ENCODE results near the gene SCN1B. TPM values are rescaled to one million over a fixed set of nuclear protein-coding genes. Genes with fewer than 3 reads are reported as not detected.

Gene SCN1B
- total and polyA plus RNA-seq, 2 of the 13 experiments (the other 11 are each of a cell fraction or from before 2014, with no cell fraction given) = 2.7 to 20.1 TPM

GRCh38 chr19:34990578-34991192 is 39.6 kb upstream of the SCN1B start:
- in situ Hi-C loops (cut with HindIII; ENCODE audit: extremely low pct_ligation_motif_present, low pct_unique_long_range_greater_than_20kb) (no loop called here), intact Hi-C loops (cut with micrococcal nuclease; ENCODE audit: unreplicated experiment) (no loop called here)
- DNase-seq (ENCODE audit: low spot score) = no peak
- ChIA-PET CTCF (ENCODE audit: low intra/inter-chr PET ratio, low total read pairs) (no interaction called here), POLR2A (no interaction called here)
- Histone ChIP-seq H4K20me1 (ENCODE audit: insufficient read depth, low read length) (no peaks in the 10 kb centered on the region), H3K4me1 (ENCODE audit: insufficient read depth, low read length) (peaks cover 44% of the 10 kb centered on the region), H3K4me3 (replicated peaks in 1 of 3; ENCODE audit: insufficient read depth in 1 of 3, low read depth in 2 of 3, low read length in 3 of 3) (no peak overlapping the region), H3K27me3 (ENCODE audit: control insufficient read depth in 1 of 2, insufficient read depth in 2 of 2, low read length in 2 of 2) (peaks cover 0 to 17% of the 10 kb centered on the region in 2 experiments; a peak in 3 of 5 replicates), H3K27ac (ENCODE audit: extremely low read length, insufficient read depth, low read length) (no peak overlapping the region), H2AFZ (ENCODE audit: low read length) (no peak overlapping the region), H3K79me2 (ENCODE audit: insufficient read depth, low read length) (no peaks in the 10 kb centered on the region), H3K4me2 (ENCODE audit: low read depth, low read length) (no peak overlapping the region), H3K36me3 (replicated peaks in 1 of 2; ENCODE audit: control insufficient read depth in 1 of 2, insufficient read depth in 2 of 2, low read length in 2 of 2) (no peaks in the 10 kb centered on the region), H3K9ac (ENCODE audit: insufficient read depth, low read depth, low read length) (no peak overlapping the region), H3K9me3 (ENCODE audit: low read length) (no peaks in the 10 kb centered on the region)
- 16% methylated on average over 13 of the region's 13 CpGs for WGBS (ENCODE audit: low lambda C conversion rate)
- BruUV-seq (replicated peaks) = no TSS peak
- no peak for ATAC-seq
- no peak for FAIRE-seq
- no peak for TF ChIP-seq DNMT1 (CRISPR knock-in tag; IDR thresholded peaks at IDR 0.05)
- TF ChIP-seq MXD3 (CRISPR knock-in tag; IDR thresholded peaks at IDR 0.05) = no peak
- no peak for TF ChIP-seq ATF5 (CRISPR knock-in tag; IDR thresholded peaks at IDR 0.05; ENCODE audit: low read depth)
- TF ChIP-seq EP300 (IDR thresholded peaks at IDR 0.05; ENCODE audit: low read depth in 2 of 2, low read length in 2 of 2) = no peak
- no peak for TF ChIP-seq EP300 (CRISPR knock-in tag; IDR thresholded peaks at IDR 0.05; ENCODE audit: borderline replicate concordance)
- TF ChIP-seq SPEN (CRISPR knock-in tag; IDR thresholded peaks at IDR 0.05; ENCODE audit: low read depth) = no peak
- TF ChIP-seq ZNF703 (CRISPR knock-in tag; IDR thresholded peaks at IDR 0.05; ENCODE audit: borderline replicate concordance) = no peak
- TF ChIP-seq GABPA (IDR thresholded peaks at IDR 0.05; ENCODE audit: low read depth, low read length) = no peak
- no peak for TF ChIP-seq GABPA (CRISPR knock-in tag; IDR thresholded peaks at IDR 0.05; ENCODE audit: low read depth)
- no peak for TF ChIP-seq ZNF619 (CRISPR knock-in tag; IDR thresholded peaks at IDR 0.05)
- no peak for TF ChIP-seq EZH2 (conservative IDR thresholded peaks at IDR 0.05; ENCODE audit: low read depth, low read length)
- TF ChIP-seq BORCS8-MEF2B (CRISPR knock-in tag; IDR thresholded peaks at IDR 0.05) = no peak
- TF ChIP-seq ZNF747 (CRISPR knock-in tag; IDR thresholded peaks at IDR 0.05; ENCODE audit: borderline replicate concordance) = no peak
- TF ChIP-seq TRIM24 (CRISPR knock-in tag; IDR thresholded peaks at IDR 0.05) = no peak
- TF ChIP-seq TFDP1 (CRISPR knock-in tag; IDR thresholded peaks at IDR 0.05; ENCODE audit: borderline replicate concordance) = no peak
- TF ChIP-seq ZNF891 (CRISPR knock-in tag; IDR thresholded peaks at IDR 0.05) = no peak
- TF ChIP-seq ZMYM2 (CRISPR knock-in tag; IDR thresholded peaks at IDR 0.05) = no peak
- no peak for TF ChIP-seq ZNF782 (CRISPR knock-in tag; IDR thresholded peaks at IDR 0.05; ENCODE audit: borderline replicate concordance)
- no peak for TF ChIP-seq ZFAT (CRISPR knock-in tag; conservative IDR thresholded peaks at IDR 0.05)
